Measurements from ENCODE around the gene HBQ1.

The HBQ1 gene

DNA sequence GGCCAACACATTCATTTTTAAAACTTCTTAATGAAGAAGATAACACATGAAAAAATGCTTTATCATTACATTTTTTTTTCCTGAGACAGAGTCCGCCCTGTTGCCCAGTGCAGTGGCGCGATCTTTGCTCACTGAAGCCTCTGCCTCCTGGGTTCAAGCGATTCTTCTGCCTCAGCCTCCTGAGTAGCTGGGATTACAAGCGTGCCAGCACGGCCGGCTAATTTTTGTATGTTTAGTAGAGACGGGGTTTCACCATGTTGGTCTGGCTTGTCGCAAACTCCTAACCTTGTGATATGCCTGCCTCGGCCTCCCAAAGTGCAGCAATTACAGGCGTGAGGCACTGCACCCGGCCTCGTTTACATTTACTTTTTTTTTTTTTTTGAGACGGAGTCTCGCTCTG lies 13.2 kb downstream of the HBQ1 start:
- Histone ChIP-seq H3K4me3 (ENCODE audit: low read depth, low read length) (no peak overlapping the region), H3K27ac (ENCODE audit: extremely low read depth, low read depth, low read length) (no peak overlapping the region), H3K4me1 (ENCODE audit: control insufficient read depth, insufficient read depth, low read length) (no peaks in the 10 kb centered on the region), H3K36me3 (ENCODE audit: control insufficient read depth in 2 of 2, insufficient read depth in 1 of 2, low read length in 2 of 2) (peaks cover 65 to 97% of the 10 kb centered on the region in 2 experiments), H3K9me3 (ENCODE audit: control insufficient read depth, insufficient read depth, low read depth, low read length) (no peaks in the 10 kb centered on the region)
- ChIA-PET CTCF (interaction anchor here (0.6 to 1.6 kb wide), 3 partner anchors 12 to 154 kb away, joined by 3 to 6 read pairs (median 6); no protein-coding TSS in a partner anchor), POLR2A (no interaction called here)
- TF ChIP-seq ZFP69B (tag by site-specific recombination; IDR thresholded peaks at IDR 0.05) (no peak), ZNF202 (tag by site-specific recombination; IDR thresholded peaks at IDR 0.05; ENCODE audit: borderline replicate concordance) (no peak), ZNF837 (tag by site-specific recombination; IDR thresholded peaks at IDR 0.05) (no peak), ZNF140 (tag by site-specific recombination; IDR thresholded peaks at IDR 0.05) (no peak), ZNF707 (tag by site-specific recombination; IDR thresholded peaks at IDR 0.05) (no peak), ZNF624 (tag by site-specific recombination; IDR thresholded peaks at IDR 0.05) (no peak), KLF8 (tag by site-specific recombination; IDR thresholded peaks at IDR 0.05) (no peak), SETDB1 (IDR thresholded peaks at IDR 0.05; ENCODE audit: insufficient read length, low read length) (no peak), ZNF76 (tag by site-specific recombination; IDR thresholded peaks at IDR 0.05; ENCODE audit: borderline replicate concordance, low read depth) (no peak), ZNF133 (tag by site-specific recombination; IDR thresholded peaks at IDR 0.05) (no peak), ZFP37 (tag by site-specific recombination; IDR thresholded peaks at IDR 0.05) (no peak), KLF17 (tag by site-specific recombination; IDR thresholded peaks at IDR 0.05) (no peak), MYNN (tag by site-specific recombination; IDR thresholded peaks at IDR 0.05; ENCODE audit: borderline replicate concordance) (no peak), ZXDB (tag by site-specific recombination; IDR thresholded peaks at IDR 0.05) (no peak)
- TF ChIP-seq, protein P1, sequence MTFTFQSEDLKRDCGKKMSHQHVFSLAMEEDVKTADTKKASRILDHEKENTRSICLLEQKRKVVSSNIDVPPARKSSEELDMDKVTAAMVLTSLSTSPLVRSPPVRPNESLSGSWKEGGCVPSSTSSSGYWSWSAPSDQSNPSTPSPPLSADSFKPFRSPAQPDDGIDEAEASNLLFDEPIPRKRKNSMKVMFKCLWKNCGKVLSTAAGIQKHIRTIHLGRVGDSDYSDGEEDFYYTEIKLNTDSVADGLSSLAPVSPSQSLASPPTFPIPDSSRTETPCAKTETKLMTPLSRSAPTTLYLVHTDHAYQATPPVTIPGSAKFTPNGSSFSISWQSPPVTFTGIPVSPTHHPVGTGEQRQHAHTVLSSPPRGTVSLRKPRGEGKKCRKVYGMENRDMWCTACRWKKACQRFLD (tag by site-specific recombination; IDR thresholded peaks at IDR 0.05) = no peak
- TF ChIP-seq, protein P2, sequence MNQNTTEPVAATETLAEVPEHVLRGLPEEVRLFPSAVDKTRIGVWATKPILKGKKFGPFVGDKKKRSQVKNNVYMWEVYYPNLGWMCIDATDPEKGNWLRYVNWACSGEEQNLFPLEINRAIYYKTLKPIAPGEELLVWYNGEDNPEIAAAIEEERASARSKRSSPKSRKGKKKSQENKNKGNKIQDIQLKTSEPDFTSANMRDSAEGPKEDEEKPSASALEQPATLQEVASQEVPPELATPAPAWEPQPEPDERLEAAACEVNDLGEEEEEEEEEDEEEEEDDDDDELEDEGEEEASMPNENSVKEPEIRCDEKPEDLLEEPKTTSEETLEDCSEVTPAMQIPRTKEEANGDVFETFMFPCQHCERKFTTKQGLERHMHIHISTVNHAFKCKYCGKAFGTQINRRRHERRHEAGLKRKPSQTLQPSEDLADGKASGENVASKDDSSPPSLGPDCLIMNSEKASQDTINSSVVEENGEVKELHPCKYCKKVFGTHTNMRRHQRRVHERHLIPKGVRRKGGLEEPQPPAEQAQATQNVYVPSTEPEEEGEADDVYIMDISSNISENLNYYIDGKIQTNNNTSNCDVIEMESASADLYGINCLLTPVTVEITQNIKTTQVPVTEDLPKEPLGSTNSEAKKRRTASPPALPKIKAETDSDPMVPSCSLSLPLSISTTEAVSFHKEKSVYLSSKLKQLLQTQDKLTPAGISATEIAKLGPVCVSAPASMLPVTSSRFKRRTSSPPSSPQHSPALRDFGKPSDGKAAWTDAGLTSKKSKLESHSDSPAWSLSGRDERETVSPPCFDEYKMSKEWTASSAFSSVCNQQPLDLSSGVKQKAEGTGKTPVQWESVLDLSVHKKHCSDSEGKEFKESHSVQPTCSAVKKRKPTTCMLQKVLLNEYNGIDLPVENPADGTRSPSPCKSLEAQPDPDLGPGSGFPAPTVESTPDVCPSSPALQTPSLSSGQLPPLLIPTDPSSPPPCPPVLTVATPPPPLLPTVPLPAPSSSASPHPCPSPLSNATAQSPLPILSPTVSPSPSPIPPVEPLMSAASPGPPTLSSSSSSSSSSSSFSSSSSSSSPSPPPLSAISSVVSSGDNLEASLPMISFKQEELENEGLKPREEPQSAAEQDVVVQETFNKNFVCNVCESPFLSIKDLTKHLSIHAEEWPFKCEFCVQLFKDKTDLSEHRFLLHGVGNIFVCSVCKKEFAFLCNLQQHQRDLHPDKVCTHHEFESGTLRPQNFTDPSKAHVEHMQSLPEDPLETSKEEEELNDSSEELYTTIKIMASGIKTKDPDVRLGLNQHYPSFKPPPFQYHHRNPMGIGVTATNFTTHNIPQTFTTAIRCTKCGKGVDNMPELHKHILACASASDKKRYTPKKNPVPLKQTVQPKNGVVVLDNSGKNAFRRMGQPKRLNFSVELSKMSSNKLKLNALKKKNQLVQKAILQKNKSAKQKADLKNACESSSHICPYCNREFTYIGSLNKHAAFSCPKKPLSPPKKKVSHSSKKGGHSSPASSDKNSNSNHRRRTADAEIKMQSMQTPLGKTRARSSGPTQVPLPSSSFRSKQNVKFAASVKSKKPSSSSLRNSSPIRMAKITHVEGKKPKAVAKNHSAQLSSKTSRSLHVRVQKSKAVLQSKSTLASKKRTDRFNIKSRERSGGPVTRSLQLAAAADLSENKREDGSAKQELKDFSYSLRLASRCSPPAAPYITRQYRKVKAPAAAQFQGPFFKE (tag by site-specific recombination; IDR thresholded peaks at IDR 0.05; ENCODE audit: borderline replicate concordance) = no peak

- TF ChIP-seq ZFHX2 (tag by site-specific recombination; conservative IDR thresholded peaks at IDR 0.05) = no peak
- 0 out of 2 replicates have a peak, but pooled peaks have one; percentile 13 for TF ChIP-seq ZNF664 (tag by site-specific recombination; IDR thresholded peaks at IDR 0.05)
- CTCF ChIA-PET = interaction anchor here (1.1 to 1.2 kb wide), 2 partner anchors 13 to 14 kb away, joined by 3 to 4 read pairs; partner anchors contain the start of gene HBQ1
- Histone ChIP-seq H3K36me3 (ENCODE audit: control insufficient read depth in 2 of 2, insufficient read depth in 1 of 2, low read length in 2 of 2) (peaks cover 75 to 97% of the 10 kb centered on the region in 2 experiments), H3K4me3 (ENCODE audit: low read depth, low read length) (no peak overlapping the region), H3K27ac (ENCODE audit: extremely low read depth, low read depth, low read length) (no peak overlapping the region), H3K9me3 (ENCODE audit: control insufficient read depth, insufficient read depth, low read depth, low read length) (no peaks in the 10 kb centered on the region), H3K4me1 (ENCODE audit: control insufficient read depth, insufficient read depth, low read length) (no peaks in the 10 kb centered on the region)
- POLR2A ChIA-PET = interaction anchor here (0.5 kb wide), 1 partner anchor 470 kb away, joined by 3 read pairs; no protein-coding TSS in a partner anchor
Measured at GRCh38 chr16:194516-194915, 14.3 kb downstream of the HBQ1 start.
